Ramos (cell line): ENCODE results near the gene POLR1E.

Source experiments
- in situ Hi-C: fragments of 300-500 bp; cut with MboI; formaldehyde crosslinking; loops from one replicate; pipeline ENCODE4 v1.14.3; 2022; ENCODE audit warnings: low sequenced_read_pairs; ENCODE audit not compliant: unreplicated experiment

POLR1E gene

DNA sequence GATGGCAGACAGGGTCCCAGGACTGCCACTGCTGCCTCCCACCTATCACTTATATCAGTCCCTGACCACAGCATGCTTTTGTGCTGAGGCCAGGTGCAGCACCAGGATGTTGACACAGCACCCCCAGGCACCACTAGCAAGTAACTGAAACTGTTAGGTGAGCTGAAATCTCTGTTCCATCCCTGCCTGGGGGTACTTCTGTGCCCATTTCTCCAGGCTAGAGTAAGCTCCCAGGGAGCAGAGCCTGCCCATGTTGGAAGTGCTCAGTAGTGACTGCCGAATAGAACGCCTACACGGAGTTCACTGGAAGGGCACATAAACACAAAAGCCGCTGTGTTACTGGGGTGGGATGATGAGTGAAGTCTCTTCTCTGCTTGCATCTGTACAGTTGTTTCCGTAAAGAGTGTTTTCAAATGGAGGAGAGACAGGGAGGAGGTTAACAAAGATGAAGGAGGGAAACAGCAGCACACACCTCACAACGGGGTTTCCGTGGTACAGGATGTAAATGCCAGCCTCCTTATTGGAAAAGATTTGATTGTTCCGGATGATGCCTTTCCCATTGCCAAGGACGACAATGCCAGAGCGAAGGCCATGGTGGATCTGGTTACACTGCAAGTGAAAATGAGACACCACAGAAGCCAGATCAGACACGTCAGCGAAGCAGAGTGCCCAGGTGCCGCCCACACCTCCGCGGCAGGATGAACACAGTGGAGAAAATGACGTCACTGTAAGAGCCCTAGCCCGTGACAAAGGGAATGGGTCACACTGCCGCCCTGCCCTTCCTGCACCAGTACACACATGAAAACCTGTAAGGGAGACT is 43.1 kb downstream of the POLR1E start:
- in situ Hi-C loops, result no loop called here

DNA sequence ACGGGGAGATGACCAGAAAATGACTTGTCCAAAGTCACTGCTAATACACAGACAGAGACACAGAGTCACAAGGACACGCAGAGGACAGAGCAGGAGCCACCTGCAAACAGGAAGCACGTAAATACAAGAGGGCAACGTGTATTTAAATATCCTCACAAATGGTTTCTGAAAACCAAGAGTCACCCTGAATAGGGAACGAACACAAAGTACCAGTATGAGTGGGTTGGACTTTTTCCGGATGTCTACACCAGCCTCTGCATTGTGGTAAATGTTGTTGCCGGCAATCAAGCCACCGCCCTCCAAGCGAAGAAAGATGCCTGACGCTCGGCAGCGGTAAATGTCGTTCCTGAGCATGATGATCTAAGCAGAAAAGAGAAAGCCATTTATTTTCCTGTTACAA is 46.0 kb downstream of the POLR1E start:
- in situ Hi-C loops, result no loop called here

DNA sequence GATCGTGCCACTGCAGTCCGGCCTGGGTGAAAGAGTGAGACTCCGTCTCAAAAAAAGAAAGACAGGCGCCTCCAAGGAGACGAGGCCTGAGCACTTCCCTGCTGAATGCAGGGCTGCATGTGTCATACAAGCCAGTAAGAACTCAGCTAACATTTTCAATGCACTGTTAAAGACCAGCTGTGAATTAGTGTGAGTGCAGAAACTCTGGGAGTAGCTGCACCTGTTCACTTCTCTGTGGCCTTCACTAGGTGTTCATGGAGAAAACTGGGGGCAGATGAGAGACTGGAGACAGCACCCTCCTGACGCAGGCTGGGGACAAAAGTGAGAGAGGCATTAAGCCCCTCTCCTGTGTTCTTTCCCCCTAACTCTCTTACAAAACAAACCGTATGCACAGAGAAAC is 48.7 kb downstream of the POLR1E start:
- in situ Hi-C loops, result no loop called here

DNA sequence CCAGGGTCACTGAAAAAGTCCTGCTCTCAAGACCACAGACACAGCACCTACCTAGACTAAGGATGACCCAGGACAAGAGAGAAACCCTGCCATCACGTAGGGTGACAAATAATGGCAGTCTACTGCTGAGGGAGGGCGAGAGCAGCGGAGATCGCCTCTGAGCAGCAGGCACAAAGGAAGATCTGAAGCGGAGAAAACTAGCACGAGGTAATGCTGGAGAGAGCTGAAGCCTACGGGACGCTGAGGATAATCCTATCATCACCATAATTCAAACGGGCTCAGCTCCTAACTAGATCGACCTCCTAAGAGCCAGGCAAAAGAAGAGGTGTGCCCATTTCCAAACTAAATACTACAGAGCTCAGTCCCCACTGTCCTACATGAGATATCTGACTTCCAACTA is 49.2 kb downstream of the POLR1E start:
- in situ Hi-C loops, result no loop called here

DNA sequence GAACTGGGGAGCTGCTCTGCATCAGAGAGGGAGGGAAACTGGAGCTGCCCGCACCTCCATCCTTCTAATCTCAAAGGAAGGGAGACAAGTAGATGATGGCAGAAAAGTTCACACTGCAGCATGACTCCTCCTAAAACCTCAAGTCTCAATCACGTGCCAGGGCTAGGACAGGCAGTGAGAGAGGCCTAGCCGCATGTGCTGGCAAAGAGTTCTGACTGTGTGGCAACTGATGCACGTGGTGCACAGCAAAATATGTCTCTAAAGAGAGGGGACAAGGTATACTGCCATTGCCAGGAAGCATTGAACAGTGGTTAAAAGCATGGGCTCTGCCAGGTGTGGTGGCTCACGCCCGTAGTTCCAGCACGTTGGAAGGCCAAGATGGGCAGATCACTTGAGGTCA is 52.4 kb downstream of the POLR1E start:
- in situ Hi-C loops, result no loop called here

DNA sequence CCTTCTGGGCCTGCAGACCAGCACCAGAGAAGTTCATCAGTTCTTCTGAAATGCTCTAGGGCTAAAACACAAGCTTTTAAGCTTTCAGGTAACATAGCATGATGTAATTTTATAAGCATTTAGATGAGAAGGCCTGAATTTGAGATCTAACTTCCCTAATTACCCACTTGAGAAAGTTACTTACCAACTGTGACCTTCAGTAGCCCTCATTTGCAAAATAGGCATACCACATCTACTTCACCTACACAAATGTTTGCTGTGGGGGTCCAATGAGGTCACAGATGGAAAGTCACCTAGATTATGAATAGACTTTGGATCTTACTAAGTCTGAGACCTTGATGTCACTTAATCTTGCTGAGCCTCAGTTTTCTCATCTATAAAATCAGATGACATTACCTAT is 53.9 kb downstream of the POLR1E start:
- in situ Hi-C loops, result no loop called here

DNA sequence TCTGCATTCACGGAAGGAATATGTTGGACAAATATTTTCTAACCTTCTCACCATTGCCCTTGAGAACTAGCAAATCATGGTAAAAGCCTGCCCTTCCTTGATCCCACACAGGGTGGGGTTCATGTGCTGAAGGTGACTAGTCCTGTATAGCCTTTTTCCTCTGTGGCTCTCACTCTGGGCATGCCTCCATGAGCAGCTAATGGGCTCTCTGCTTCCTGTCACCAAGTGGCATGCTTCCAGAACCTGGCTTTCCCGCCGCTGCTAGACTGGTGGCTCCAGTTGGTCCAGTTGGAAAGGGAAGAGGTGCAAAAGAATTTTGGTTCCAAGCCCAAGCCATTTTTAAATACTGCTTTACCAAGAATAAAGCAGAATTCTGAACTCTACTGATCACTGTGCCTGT is 54.9 kb downstream of the POLR1E start:
- in situ Hi-C loops, result no loop called here

DNA sequence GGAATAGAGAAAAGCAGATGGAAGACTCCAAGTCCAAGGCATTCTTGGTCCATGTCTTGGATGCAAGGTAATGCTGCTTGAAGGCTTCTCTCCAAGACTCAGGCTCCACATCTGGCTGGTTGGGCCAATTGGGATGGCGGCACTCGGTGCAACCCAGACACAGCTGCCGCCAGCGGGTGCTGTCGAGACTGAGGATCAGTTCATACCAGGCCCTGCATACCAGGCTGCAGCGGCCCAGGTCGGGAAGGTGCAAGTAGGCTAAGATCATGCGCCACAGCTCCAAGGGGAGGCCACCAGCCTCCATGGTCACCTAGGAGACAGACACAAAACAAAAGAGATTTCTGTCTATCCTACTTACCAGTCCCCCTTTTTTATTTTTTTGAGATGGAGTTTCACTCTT is 55.7 kb downstream of the POLR1E start:
- in situ Hi-C loops, result no loop called here

DNA sequence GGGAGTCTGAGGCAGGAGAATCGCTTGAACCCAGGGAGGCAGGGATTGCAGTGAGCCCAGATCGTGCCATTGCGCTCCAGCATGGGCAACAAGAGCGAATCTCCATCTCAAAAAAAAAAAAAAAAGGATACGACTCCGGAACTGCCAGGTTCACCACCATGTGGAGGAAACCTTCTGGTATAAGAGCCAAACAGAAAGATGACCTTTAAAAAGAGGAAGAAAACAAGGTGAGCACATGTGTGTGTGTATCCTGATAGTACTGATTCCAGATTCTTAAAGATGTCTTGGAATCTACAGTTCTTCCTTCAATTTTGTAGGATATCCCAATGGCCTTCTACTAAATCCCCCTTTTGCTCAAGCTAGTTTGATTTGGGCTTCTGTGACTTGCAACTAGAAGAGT is 56.7 kb downstream of the POLR1E start:
- in situ Hi-C loops, result no loop called here

DNA sequence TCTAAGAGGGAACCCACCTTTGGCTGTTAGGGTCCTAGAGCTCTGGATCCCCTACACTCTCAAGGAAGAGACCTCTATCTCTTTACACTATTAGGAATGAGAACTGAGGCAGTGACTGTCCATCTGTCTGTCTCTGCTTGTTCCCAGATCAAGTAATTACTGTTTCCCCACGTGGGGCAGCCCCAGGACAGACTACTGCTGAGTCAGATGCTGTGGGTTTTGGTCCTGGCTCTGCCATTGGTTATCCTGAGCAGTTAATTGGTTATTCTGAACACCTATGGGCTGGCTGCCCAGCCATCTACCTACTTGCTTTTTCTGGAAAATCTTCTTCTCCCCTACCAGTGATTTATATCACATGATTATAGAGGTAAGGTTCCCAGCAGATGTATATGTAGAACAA is 57.1 kb downstream of the POLR1E start:
- in situ Hi-C loops, result no loop called here

DNA sequence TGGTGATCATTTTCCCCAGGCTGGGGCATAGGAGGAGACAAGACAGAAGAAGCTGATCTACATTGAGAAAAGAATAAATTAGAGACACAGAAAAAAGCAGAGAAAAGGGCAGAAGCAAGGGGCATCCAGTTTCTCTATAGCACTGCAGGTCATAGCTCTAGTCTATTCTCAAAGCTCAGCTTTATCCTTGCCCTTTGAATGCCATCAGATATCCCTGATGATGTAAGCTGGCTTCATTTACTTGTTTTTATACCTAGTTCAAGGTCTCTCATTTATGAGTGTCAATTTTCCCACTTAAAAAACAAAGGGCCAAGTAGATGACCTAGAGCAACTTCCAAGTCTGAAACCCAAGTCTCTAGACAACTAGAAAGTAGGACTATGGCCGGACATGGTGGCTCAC is 57.7 kb downstream of the POLR1E start:
- in situ Hi-C loops, result no loop called here

DNA sequence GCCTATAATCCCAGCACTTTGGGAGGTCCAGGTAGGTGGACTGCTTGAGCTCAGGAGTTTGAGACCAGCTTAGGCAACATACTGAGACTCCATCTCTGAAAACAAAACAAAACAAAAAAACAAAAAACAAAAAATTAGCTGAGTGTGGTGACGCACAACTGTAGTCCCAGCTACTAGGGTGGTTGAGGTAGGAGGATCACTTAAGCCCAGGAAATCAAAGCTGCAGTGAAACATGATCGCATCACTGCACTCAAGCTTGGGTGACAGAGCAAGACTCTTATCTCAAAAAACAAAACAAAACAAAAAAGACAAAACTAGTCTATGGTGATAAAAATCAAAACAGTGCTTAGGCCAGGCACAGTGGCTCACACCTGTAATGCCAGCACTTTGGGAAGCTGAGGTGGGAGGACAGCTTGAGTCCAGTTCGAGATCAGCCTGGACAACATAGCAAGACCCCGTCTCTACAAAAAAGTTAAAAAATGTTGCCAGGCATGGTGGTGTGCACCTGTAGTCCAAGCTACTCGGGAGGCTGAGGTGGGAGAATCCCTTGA is 61.7 kb downstream of the POLR1E start:
- in situ Hi-C loops, result no loop called here

DNA sequence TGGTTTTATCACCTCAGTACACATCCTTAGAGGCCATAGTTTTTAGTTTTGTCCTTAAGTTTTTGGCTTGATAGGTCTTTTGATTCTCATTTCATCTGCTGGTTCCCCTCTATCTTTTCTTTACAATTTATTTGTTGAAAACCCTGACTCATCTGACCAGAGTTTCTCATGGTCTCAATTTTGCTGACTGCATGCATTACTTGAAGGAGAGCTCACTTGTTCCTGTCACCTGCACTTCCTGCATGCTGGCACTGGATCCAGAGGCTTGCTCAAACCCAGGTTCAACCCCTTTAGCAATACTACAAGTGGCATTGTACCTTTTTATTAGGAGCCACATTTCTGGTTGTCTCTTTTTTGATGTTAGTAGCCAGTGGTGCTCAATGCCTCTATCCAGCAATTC is 63.8 kb downstream of the POLR1E start:
- in situ Hi-C loops, result no loop called here

DNA sequence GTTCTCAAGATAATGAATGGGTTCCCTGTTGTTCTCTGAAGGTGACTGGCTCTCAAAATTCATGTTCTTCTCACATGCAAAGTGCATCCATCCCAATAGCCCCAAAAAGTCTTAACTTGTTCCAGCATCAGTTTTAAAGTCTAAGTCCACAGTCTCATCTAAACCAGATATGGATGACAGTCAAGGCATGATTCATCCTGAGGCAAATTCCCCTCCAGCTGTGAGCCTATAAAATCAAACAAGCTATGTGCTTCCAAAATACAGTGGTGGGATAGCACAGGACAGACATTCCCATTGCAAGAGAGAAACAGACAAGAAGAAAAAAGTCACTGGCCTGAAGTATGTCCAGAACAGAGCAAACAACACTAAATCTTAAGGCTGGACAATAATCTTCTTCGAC is 65.0 kb downstream of the POLR1E start:
- in situ Hi-C loops, result no loop called here

DNA sequence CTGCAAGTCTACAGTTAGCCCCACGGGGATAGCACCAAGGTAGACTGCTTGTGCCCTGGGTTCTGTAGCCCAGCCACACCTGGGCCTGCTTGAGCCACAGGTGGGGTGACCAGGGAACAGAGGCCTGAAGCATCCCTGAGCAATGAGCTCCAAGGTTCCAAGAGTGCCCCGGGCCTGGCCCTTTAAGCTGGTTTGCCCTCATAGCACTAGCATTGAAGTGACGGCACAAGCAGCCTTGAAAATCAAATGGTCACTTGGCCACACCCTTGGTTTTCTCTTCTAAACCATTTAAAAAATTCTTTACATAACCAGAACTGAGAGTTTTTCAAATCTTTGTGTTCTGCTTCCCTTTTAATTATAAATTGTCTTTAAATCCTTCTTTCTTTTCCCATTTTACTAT is 65.7 kb downstream of the POLR1E start:
- in situ Hi-C loops, result no loop called here

DNA sequence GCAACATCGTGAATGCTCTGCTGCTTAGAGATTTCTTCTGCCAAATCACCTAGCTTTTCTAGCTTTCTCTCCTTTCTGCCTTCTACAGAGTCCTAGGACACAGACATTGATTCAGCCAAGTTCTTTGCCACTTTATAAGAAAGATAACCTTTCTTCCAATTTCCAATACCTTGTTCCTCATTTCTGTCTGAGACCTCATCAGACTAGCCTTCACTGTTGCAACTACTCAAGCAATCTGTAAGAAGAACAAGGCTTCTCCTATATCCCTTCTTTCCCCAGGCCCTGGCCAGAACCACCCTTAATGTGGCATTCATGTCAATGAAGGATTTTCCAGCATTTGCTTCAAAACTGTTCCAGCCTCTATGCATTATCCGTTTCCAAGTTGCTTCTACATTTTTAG is 66.1 kb downstream of the POLR1E start:
- in situ Hi-C loops, result no loop called here
